Endothelial cell of hepatic sinusoid (primary cell): ENCODE data around the gene FAM174C.
"Not testable (repeated sequence)": the region's sequence is repeated elsewhere in the genome, so short reads cannot be mapped to it uniquely, and the experiment has no call there.

Source experiments
- in situ Hi-C: cut with HindIII; loops from 2 replicates; pipeline ENCODE4 v1.10.0; 2017; ENCODE audit warnings: low sequenced_read_pairs

Gene FAM174C

GRCh38 chr19:1295169-1296012 is 20.1 kb downstream of the FAM174C start:
- in situ Hi-C loops, result no loop called here

- in situ Hi-C loops, result no loop called here
These were observed 20.7 kb downstream of the FAM174C start for GRCh38 chr19:1296078-1296477.

GRCh38 chr19:1296575-1297271 is 21.4 kb downstream of the FAM174C start:
- in situ Hi-C loops, result no loop called here

- in situ Hi-C loops, result no loop called here
These were observed 22.9 kb downstream of the FAM174C start for GRCh38 chr19:1298235-1298634.

- in situ Hi-C loops, result no loop called here
These were observed 24.5 kb downstream of the FAM174C start for GRCh38 chr19:1299801-1300200.

GRCh38 chr19:1300744-1301490 is 25.6 kb downstream of the FAM174C start:
- in situ Hi-C loops, result no loop called here

- in situ Hi-C loops, result no loop called here
These were observed 27.4 kb downstream of the FAM174C start for GRCh38 chr19:1302533-1303239.

- in situ Hi-C loops, result no loop called here
These were observed 29.0 kb downstream of the FAM174C start for GRCh38 chr19:1304197-1304924.

GRCh38 chr19:1305354-1305753 is 30.0 kb downstream of the FAM174C start:
- in situ Hi-C loops, result not testable (repeated sequence)

GRCh38 chr19:1307320-1307719 is 32.0 kb downstream of the FAM174C start:
- in situ Hi-C loops, result no loop called here

GRCh38 chr19:1307755-1308303 is 32.5 kb downstream of the FAM174C start:
- in situ Hi-C loops, result no loop called here

GRCh38 chr19:1308718-1309117 is 33.4 kb downstream of the FAM174C start:
- in situ Hi-C loops, result no loop called here

GRCh38 chr19:1309977-1310852 is 34.9 kb downstream of the FAM174C start:
- in situ Hi-C loops, result no loop called here

GRCh38 chr19:1310853-1311180 is 35.5 kb downstream of the FAM174C start:
- in situ Hi-C loops, result no loop called here

GRCh38 chr19:1311543-1312091 is 36.3 kb downstream of the FAM174C start:
- in situ Hi-C loops, result no loop called here

- in situ Hi-C loops, result no loop called here
These were observed 37.7 kb downstream of the FAM174C start for GRCh38 chr19:1312767-1313694.

GRCh38 chr19:1313695-1314613 is 38.6 kb downstream of the FAM174C start:
- in situ Hi-C loops, result no loop called here
